Cerebellar nuclear complex (tissue), 1 donor: Measurements from ENCODE around the gene HSBP1L1.
A peak's percentile ranks its signal among the peaks of the same experiment; 100 is the strongest.
"Not testable (repeated sequence)": the region's sequence is repeated elsewhere in the genome, so short reads cannot be mapped to it uniquely, and the experiment has no call there.

Experiments
- DNase-seq, 2 experiments: peaks; one replicate each; lab custom pipeline; 2025; lab: John Stamatoyannopoulos, UW

The HSBP1L1 gene

GRCh38 chr18:79945118-79946042 is 19.1 kb upstream of the HSBP1L1 start:
- DNase-seq = no peak

- no peak for DNase-seq
Measured at GRCh38 chr18:79947054-79947755, 17.2 kb upstream of the HSBP1L1 start.

- no peak for DNase-seq
Measured at GRCh38 chr18:79947881-79948610, 16.4 kb upstream of the HSBP1L1 start.

- DNase-seq = no peak
Measured at GRCh38 chr18:79948719-79949411, 15.6 kb upstream of the HSBP1L1 start.

- no peak for DNase-seq
Measured at GRCh38 chr18:79949697-79950487, 14.6 kb upstream of the HSBP1L1 start.

GRCh38 chr18:79950515-79951341 is 13.7 kb upstream of the HSBP1L1 start:
- DNase-seq = no peak

GRCh38 chr18:79951545-79952455 is 12.6 kb upstream of the HSBP1L1 start, which contains the start of gene SLC66A2:
Gene SLC66A2, minus strand, starts transcription at chr18:79951653. Its CDS starts 727 bp downstream, at chr18:79950926.
- DNase-seq = peak in 1 of 2 experiments; percentile 47

- no peak for DNase-seq
Measured at GRCh38 chr18:79952456-79952995, 11.9 kb upstream of the HSBP1L1 start.

GRCh38 chr18:79952996-79953559 is 11.4 kb upstream of the HSBP1L1 start:
- DNase-seq = no peak

- DNase-seq = no peak
Measured at GRCh38 chr18:79953971-79954651, 10.3 kb upstream of the HSBP1L1 start.

GRCh38 chr18:79954791-79955190 is 9.7 kb upstream of the HSBP1L1 start:
- no peak for DNase-seq

GRCh38 chr18:79955302-79956075 is 9.0 kb upstream of the HSBP1L1 start:
- DNase-seq = no peak

- DNase-seq = no peak
Measured at GRCh38 chr18:79956276-79956675, 8.2 kb upstream of the HSBP1L1 start.

GRCh38 chr18:79958981-79959380 is 5.5 kb upstream of the HSBP1L1 start:
- no peak for DNase-seq

- not testable (repeated sequence) for DNase-seq
Measured at GRCh38 chr18:79960161-79960801, 4.2 kb upstream of the HSBP1L1 start.

- no peak for DNase-seq
Measured at GRCh38 chr18:79960921-79961526, 3.4 kb upstream of the HSBP1L1 start.
